ENCODE results near the gene CEP152.

- no peak for TF ChIP-seq CTCF (IDR thresholded peaks at IDR 0.05; ENCODE audit: insufficient read depth, low read depth, low read length)
- no peak for TF ChIP-seq EZH2 (IDR thresholded peaks at IDR 0.05; ENCODE audit: insufficient read depth, low read length)
Observed at GRCh38 chr15:48810414-48811324, at the start of gene CEP152.

Data from astrocyte (in vitro differentiated cells and primary cell).